ENCODE measurements around the gene BRAT1. TPM values are rescaled to one million over a fixed set of nuclear protein-coding genes. Genes with fewer than 3 reads are reported as not detected.

Gene BRAT1
- total and polyA plus RNA-seq, 5 donors from 2014 or later, result 21.4 to 36.6 (median 31.3) TPM

DNA sequence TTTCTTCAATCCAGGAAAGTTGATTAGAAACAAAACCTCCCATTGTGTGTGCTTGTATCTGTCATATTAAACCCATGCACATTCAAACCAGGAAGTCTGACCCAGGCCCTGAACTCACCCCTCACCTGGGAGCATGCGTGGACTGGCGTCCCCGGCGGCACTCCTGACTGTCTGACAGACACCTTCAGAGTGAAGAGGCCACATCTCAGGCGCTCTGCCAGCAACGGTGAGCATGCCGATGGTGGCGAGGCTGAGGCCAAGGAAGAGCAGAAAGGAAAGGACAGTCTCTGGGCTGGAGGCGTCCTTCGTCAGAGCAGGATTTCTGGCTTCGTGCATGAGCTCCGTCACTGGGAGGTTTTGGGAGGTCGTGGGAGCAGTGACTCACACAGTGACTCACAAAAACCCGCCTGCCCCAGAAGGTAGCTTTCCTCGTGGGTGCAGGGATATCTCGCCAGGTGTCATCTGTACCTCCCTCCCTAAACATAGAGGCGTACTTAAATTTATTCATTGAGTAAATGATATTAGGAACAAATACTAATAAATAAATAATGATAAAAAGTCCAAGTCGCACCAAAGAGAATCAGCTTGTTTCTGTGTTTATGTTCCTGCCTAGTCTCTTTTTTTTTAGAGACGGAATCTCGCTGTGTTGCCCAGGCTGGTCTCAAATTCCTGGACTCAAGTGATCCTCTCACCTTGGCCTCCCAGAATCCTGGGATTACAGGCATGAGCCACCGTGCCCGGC, 16.9 kb upstream of the BRAT1 start:
- Histone ChIP-seq H3K27me3 (ENCODE audit: control insufficient read depth, insufficient read depth, low read length) (no peaks in the 10 kb centered on the region), H3K4me1 (ENCODE audit: control insufficient read depth, insufficient read depth, low read length, poor library complexity, severe bottlenecking) (peaks cover 3% of the 10 kb centered on the region), H3K36me3 (ENCODE audit: control insufficient read depth, insufficient read depth, low read length) (peaks cover 2% of the 10 kb centered on the region), H3K9me3 (ENCODE audit: control insufficient read depth in 2 of 2, low read length in 2 of 2) (no peaks in the 10 kb centered on the region), H3K27ac (ENCODE audit: insufficient read depth, low read length, poor library complexity, severe bottlenecking) (no peak overlapping the region), H3K4me3 (ENCODE audit: low read depth, low read length) (no peak overlapping the region)
- H3K36me3 Mint-ChIP-seq, result peaks cover 21% of the 10 kb centered on the region
- no peak overlapping the region for H3K4me3 Mint-ChIP-seq
- H3K27me3 Mint-ChIP-seq, result no peaks in the 10 kb centered on the region
- H3K4me1 Mint-ChIP-seq, result peaks cover 0 to 3% (median 1%) of the 10 kb centered on the region in 4 donors
- H3K9me3 Mint-ChIP-seq, result no peaks in the 10 kb centered on the region
- no peak overlapping the region for H3K27ac Mint-ChIP-seq
- ATAC-seq (ENCODE audit: low read depth in 2 of 2), result no peak
- no peak for DNase-seq

DNA sequence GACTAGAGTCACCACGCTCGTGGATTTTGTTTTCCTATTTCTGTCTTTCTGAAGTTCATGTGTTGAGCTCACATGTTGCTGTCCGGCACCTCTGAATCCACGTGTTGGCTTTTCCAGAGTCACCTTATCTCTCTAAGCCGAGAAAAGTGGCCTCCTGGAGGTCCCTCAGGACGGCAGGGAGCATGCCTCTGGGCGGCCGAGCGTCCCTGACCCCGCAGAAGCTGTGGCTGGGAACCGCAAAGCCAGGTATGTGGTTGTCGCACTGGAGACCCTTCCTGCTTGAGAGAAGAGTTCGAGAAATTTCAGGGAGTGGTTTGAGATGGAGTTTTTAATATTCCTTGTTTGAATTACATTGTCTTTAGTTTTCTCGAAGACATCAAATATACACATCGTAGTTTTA, 16.1 kb upstream of the BRAT1 start:
- H3K9me3 Mint-ChIP-seq, result no peaks in the 10 kb centered on the region
- H3K4me3 ChIP-seq (ENCODE audit: low read depth, low read length), result no peak overlapping the region
- H3K4me1 Mint-ChIP-seq, result peaks cover 0 to 10% (median 5%) of the 10 kb centered on the region in 4 donors
- DNase-seq (no peak), ATAC-seq (ENCODE audit: low read depth in 2 of 2) (no peak)
- H3K9me3 ChIP-seq (ENCODE audit: control insufficient read depth in 2 of 2, low read length in 2 of 2), result no peaks in the 10 kb centered on the region
- H3K27me3 ChIP-seq (ENCODE audit: control insufficient read depth, insufficient read depth, low read length), result no peaks in the 10 kb centered on the region
- H3K4me1 ChIP-seq (ENCODE audit: control insufficient read depth, insufficient read depth, low read length, poor library complexity, severe bottlenecking), result peaks cover 4% of the 10 kb centered on the region
- no peak overlapping the region for H3K27ac Mint-ChIP-seq
- H3K27ac ChIP-seq (ENCODE audit: insufficient read depth, low read length, poor library complexity, severe bottlenecking), result no peak overlapping the region
- no peak overlapping the region for H3K4me3 Mint-ChIP-seq
- peaks cover 2% of the 10 kb centered on the region for H3K36me3 ChIP-seq (ENCODE audit: control insufficient read depth, insufficient read depth, low read length)
- no peaks in the 10 kb centered on the region for H3K27me3 Mint-ChIP-seq
- H3K36me3 Mint-ChIP-seq, result peaks cover 21% of the 10 kb centered on the region

DNA sequence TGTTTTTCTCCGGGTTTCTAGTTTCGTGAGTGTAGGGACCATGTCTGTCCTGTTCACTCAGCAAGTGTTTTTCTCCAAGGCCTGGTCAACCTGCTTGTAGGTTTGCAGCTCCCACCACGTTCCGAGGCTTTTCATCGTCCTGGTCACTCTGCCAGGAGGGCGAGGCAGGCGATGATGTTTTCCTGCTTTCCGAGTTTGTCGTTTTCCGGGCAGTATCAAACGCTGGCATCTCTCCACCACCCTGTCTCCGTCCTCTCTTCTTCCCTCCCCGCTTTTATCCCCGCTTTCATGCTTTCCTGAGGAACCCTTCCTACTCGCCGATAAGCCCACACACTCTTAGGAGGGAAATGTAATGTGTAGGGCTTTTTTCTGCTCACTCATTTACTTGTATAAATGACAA, 14.7 kb upstream of the BRAT1 start:
- H3K27ac Mint-ChIP-seq, result no peak overlapping the region
- H3K4me1 ChIP-seq (ENCODE audit: control insufficient read depth, insufficient read depth, low read length, poor library complexity, severe bottlenecking), result peaks cover 4% of the 10 kb centered on the region
- no peaks in the 10 kb centered on the region for H3K9me3 ChIP-seq (ENCODE audit: control insufficient read depth in 2 of 2, low read length in 2 of 2)
- peaks cover 2% of the 10 kb centered on the region for H3K36me3 ChIP-seq (ENCODE audit: control insufficient read depth, insufficient read depth, low read length)
- DNase-seq (no peak), ATAC-seq (ENCODE audit: low read depth in 2 of 2) (no peak)
- H3K4me3 ChIP-seq (ENCODE audit: low read depth, low read length), result no peak overlapping the region
- no peak overlapping the region for H3K4me3 Mint-ChIP-seq
- H3K27me3 Mint-ChIP-seq, result no peaks in the 10 kb centered on the region
- H3K27ac ChIP-seq (ENCODE audit: insufficient read depth, low read length, poor library complexity, severe bottlenecking), result no peak overlapping the region
- no peaks in the 10 kb centered on the region for H3K9me3 Mint-ChIP-seq
- H3K36me3 Mint-ChIP-seq, result peaks cover 21% of the 10 kb centered on the region
- peaks cover 6 to 10% (median 7%) of the 10 kb centered on the region in 4 donors for H3K4me1 Mint-ChIP-seq
- no peaks in the 10 kb centered on the region for H3K27me3 ChIP-seq (ENCODE audit: control insufficient read depth, insufficient read depth, low read length)

DNA sequence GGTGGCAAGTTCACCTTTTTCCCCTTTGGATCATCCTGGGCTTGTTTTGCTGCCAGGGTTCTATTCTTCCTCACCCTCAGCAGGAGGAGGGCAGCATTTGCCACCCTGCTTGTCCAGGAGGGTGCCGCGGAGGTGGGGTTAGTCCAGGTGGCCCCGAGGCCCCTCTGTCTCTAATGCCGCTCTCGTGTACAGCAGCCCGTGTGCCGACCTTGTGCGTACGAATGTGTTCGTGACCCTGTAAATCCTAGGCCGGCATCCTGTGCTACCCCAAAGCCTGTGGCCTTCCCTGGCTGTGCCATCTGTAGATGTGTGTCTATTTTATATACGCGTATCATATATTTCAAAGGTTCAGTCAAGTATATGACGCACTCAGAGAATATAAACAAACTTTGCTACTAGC, 14.1 kb upstream of the BRAT1 start:
- DNase-seq, result no peak
- Histone ChIP-seq H3K4me3 (ENCODE audit: low read depth, low read length) (no peak overlapping the region), H3K4me1 (ENCODE audit: control insufficient read depth, insufficient read depth, low read length, poor library complexity, severe bottlenecking) (peaks cover 4% of the 10 kb centered on the region), H3K27ac (ENCODE audit: insufficient read depth, low read length, poor library complexity, severe bottlenecking) (no peak overlapping the region), H3K27me3 (ENCODE audit: control insufficient read depth, insufficient read depth, low read length) (no peaks in the 10 kb centered on the region), H3K9me3 (ENCODE audit: control insufficient read depth in 2 of 2, low read length in 2 of 2) (no peaks in the 10 kb centered on the region), H3K36me3 (ENCODE audit: control insufficient read depth, insufficient read depth, low read length) (peaks cover 2% of the 10 kb centered on the region)
- Mint-ChIP-seq H3K36me3 (peaks cover 16% of the 10 kb centered on the region), H3K27ac (no peak overlapping the region), H3K27me3 (no peaks in the 10 kb centered on the region), H3K9me3 (no peaks in the 10 kb centered on the region), H3K4me3 (no peak overlapping the region), H3K4me1 (peaks cover 6 to 10% (median 7%) of the 10 kb centered on the region in 4 donors)
- ATAC-seq (ENCODE audit: low read depth in 2 of 2), result no peak

DNA sequence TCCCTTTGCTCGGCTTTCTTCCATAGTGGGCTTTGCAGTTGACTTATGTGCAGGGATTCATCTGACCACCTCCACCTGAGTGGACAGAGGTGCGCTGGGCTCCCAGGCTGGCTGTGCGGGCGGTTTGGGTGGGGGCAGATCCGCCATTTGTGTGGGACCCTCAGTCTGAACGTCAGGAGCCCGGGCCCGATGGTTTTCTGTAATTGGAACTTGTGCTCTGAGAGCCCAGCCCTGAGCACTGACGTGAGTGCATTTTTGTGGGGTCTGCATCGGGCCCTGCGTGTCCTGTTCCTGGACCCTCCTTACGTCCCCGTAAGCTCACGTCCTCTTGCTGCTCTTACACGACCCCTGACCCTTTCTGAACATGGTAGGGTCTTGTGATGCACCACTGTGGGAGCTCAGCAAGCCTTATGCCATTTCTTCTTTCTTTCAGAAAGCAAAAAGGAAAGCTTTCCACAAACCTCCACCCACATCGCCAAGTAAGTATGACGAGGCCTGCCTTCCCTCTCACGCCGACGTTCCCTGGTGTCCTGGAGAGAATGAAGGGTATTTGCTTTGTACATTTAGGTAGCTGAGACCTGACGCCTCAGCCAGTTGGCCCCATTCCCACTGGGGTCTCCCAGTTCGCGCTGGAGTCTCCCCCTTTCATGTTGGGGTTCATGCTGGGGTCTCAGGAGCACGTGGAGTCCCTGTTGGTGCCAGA, 13.3 kb upstream of the BRAT1 start:
- ATAC-seq (ENCODE audit: low read depth in 2 of 2) (no peak), DNase-seq (no peak)
- H3K27ac ChIP-seq (ENCODE audit: insufficient read depth, low read length, poor library complexity, severe bottlenecking), result no peak overlapping the region
- no peaks in the 10 kb centered on the region for H3K27me3 Mint-ChIP-seq
- H3K9me3 Mint-ChIP-seq, result no peaks in the 10 kb centered on the region
- no peak overlapping the region for H3K4me3 ChIP-seq (ENCODE audit: low read depth, low read length)
- H3K36me3 ChIP-seq (ENCODE audit: control insufficient read depth, insufficient read depth, low read length), result no peaks in the 10 kb centered on the region
- H3K4me1 ChIP-seq (ENCODE audit: control insufficient read depth, insufficient read depth, low read length, poor library complexity, severe bottlenecking), result peaks cover 4% of the 10 kb centered on the region
- H3K4me3 Mint-ChIP-seq, result no peak overlapping the region
- no peak overlapping the region for H3K27ac Mint-ChIP-seq
- peaks cover 9% of the 10 kb centered on the region for H3K36me3 Mint-ChIP-seq
- no peaks in the 10 kb centered on the region for H3K27me3 ChIP-seq (ENCODE audit: control insufficient read depth, insufficient read depth, low read length)
- H3K4me1 Mint-ChIP-seq, result peaks cover 6 to 12% (median 6%) of the 10 kb centered on the region in 4 donors
- no peaks in the 10 kb centered on the region for H3K9me3 ChIP-seq (ENCODE audit: control insufficient read depth in 2 of 2, low read length in 2 of 2)

DNA sequence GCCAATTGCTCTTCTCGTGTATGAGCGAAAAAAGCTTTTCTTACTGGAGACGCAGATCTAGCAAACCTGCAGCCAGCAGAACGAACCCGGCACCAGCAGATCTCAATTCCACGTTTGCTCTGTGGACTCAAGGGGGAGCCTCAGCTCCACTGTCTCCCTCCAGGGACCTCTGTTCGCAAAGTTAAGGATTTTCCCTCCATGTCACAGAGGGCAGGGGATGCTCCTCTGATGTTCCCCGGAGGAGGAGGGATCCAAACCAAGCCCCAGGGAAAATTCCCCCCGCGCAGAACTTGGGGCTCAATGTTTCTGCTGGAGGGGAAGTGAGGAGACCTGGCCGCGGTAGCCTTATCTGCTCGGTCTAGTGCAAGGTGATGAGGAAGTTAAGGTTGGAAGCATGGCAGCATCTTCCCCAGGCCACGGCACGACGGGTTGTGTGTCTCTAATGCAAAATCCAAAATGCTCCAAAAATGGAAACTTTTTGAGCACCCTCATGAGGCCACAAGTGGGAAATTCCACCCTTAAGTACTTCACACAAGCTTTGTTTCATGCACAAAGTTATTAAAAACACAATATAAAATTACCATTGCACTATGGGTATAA, 12.5 kb upstream of the BRAT1 start:
- Histone ChIP-seq H3K27me3 (ENCODE audit: control insufficient read depth, insufficient read depth, low read length) (no peaks in the 10 kb centered on the region), H3K36me3 (ENCODE audit: control insufficient read depth, insufficient read depth, low read length) (no peaks in the 10 kb centered on the region), H3K4me3 (ENCODE audit: low read depth, low read length) (no peak overlapping the region), H3K27ac (ENCODE audit: insufficient read depth, low read length, poor library complexity, severe bottlenecking) (no peak overlapping the region), H3K4me1 (ENCODE audit: control insufficient read depth, insufficient read depth, low read length, poor library complexity, severe bottlenecking) (peaks cover 4% of the 10 kb centered on the region), H3K9me3 (ENCODE audit: control insufficient read depth in 2 of 2, low read length in 2 of 2) (no peaks in the 10 kb centered on the region)
- no peak for ATAC-seq (ENCODE audit: low read depth in 2 of 2)
- no peak for DNase-seq
- Mint-ChIP-seq H3K4me3 (no peak overlapping the region), H3K27ac (no peak overlapping the region), H3K4me1 (peaks cover 6 to 12% (median 6%) of the 10 kb centered on the region in 4 donors), H3K9me3 (no peaks in the 10 kb centered on the region), H3K27me3 (no peaks in the 10 kb centered on the region), H3K36me3 (peaks cover 3% of the 10 kb centered on the region)

DNA sequence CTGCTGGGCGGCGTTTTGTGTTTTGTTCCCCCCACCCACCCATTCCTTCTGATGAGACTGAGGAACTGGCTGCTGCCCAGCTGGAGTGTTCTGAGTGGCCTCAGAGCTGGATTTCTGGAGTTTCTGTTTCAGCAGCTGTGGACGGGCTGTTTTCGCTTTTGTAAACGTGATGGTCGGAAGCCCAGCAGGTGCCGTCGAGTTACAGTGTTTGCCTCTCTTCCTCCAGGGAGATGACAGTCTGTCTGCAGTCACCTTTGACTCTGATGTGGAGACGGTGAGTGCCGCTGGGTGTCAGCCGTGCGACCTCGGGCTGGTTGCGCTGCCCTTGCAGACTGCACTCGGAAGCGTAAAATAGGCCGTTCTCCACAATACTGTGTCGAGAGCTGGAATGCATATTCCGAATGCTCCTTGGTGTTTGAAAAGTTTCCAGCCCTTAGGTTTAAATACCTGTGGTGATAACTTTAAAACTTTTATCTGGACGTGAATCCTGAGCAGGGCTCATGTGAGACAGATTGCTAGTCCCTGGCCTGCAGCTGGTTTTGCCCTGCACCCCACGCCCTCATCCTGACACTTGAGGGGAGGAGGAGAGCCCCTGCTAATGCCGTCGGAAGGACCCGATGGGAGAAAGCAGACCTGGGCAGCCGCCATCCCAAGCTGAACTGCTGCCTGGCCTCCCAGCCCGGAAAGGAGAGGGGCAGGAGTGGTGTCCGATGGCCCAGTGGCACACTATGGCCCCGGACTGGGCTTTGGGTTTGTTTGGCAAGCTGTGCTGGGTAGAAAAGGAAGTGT, 11.8 kb upstream of the BRAT1 start:
- H3K27ac ChIP-seq (ENCODE audit: insufficient read depth, low read length, poor library complexity, severe bottlenecking), result no peak overlapping the region
- H3K4me3 ChIP-seq (ENCODE audit: low read depth, low read length), result peak overlapping the region; percentile 32
- peak; percentile 81 to 89 for ATAC-seq (ENCODE audit: low read depth in 2 of 2)
- H3K36me3 ChIP-seq (ENCODE audit: control insufficient read depth, insufficient read depth, low read length), result no peaks in the 10 kb centered on the region
- H3K4me1 ChIP-seq (ENCODE audit: control insufficient read depth, insufficient read depth, low read length, poor library complexity, severe bottlenecking), result peaks cover 4% of the 10 kb centered on the region
- Mint-ChIP-seq H3K27ac (peak overlapping the region in 1 of 3 donors; percentile 29), H3K36me3 (peaks cover 3% of the 10 kb centered on the region), H3K27me3 (no peaks in the 10 kb centered on the region), H3K4me3 (peak overlapping the region in 3 of 4 donors; percentile 51 to 74 (median 68)), H3K9me3 (no peaks in the 10 kb centered on the region), H3K4me1 (peaks cover 6 to 12% (median 8%) of the 10 kb centered on the region in 4 donors)
- H3K27me3 ChIP-seq (ENCODE audit: control insufficient read depth, insufficient read depth, low read length), result no peaks in the 10 kb centered on the region
- no peaks in the 10 kb centered on the region for H3K9me3 ChIP-seq (ENCODE audit: control insufficient read depth in 2 of 2, low read length in 2 of 2)
- DNase-seq, result peak in 2 of 3 donors; percentile 43 to 66
